H9 (cell line): Measurements from ENCODE around the gene OR6S1. TPM values are rescaled to one million over a fixed set of nuclear protein-coding genes. Genes with fewer than 3 reads are reported as not detected.

ENCODE experiments used
- DNase-seq: peaks from one replicate; pipeline ENCODE4 v3.0.0-alpha.2; 2017
- H2AFZ ChIP-seq: one replicate; pipeline ENCODE4 v1.6.1; 2013; ENCODE audit warnings: mild to moderate bottlenecking, low read length, control low read depth, moderate library complexity
- H2AK5ac ChIP-seq: 2 replicates; pipeline ENCODE4 v1.6.1; 2013; ENCODE audit warnings: low read length, control low read depth, mixed read lengths; ENCODE audit not compliant: insufficient read length
- H2BK120ac ChIP-seq: one replicate; pipeline ENCODE4 v1.6.1; 2013; ENCODE audit warnings: low read depth, mild to moderate bottlenecking, low read length, control low read depth, inconsistent platforms; ENCODE audit not compliant: poor library complexity, severe bottlenecking
- H2BK12ac ChIP-seq: 2 replicates; pipeline ENCODE4 v1.6.1; 2013; ENCODE audit warnings: low read length, control low read depth, mixed read lengths, low read depth; ENCODE audit not compliant: insufficient read length
- H2BK15ac ChIP-seq: 2 replicates; pipeline ENCODE4 v1.6.1; 2013; ENCODE audit warnings: low read depth, low read length, control low read depth
- H2BK20ac ChIP-seq: one replicate; pipeline ENCODE4 v1.6.1; 2013; ENCODE audit warnings: low read depth, mild to moderate bottlenecking, low read length, control low read depth, inconsistent platforms; ENCODE audit not compliant: poor library complexity, severe bottlenecking
- H2BK5ac ChIP-seq: 2 replicates; pipeline ENCODE4 v1.6.1; 2013; ENCODE audit warnings: low read length, control low read depth, mixed read lengths; ENCODE audit not compliant: insufficient read length
- H3K14ac ChIP-seq: 2 replicates; pipeline ENCODE4 v1.6.1; 2013; ENCODE audit warnings: low read length, control low read depth; ENCODE audit not compliant: insufficient read depth
- H3K18ac ChIP-seq: 2 replicates; pipeline ENCODE4 v1.6.1; 2013; ENCODE audit warnings: low read depth, mild to moderate bottlenecking, mixed read lengths, low read length, control low read depth; ENCODE audit not compliant: insufficient read length
- H3K23ac ChIP-seq: 2 replicates; pipeline ENCODE4 v1.6.1; 2013; ENCODE audit warnings: low read length, control low read depth, mixed read lengths, low read depth; ENCODE audit not compliant: insufficient read length
- H3K23me2 ChIP-seq: 2 replicates; pipeline ENCODE4 v1.6.1; 2013; ENCODE audit warnings: low read depth, mild to moderate bottlenecking, mixed read lengths, low read length, control low read depth; ENCODE audit not compliant: insufficient read length, poor library complexity, severe bottlenecking
- H3K27ac ChIP-seq: 2 replicates; pipeline ENCODE4 v1.5.1; 2013; ENCODE audit warnings: low read length, control low read depth, mixed read lengths, low read depth; ENCODE audit not compliant: insufficient read length
- H3K27me3 ChIP-seq: 2 replicates; pipeline ENCODE4 v1.6.1; 2013; ENCODE audit warnings: low read length, control low read depth, inconsistent platforms; ENCODE audit not compliant: insufficient read depth
- H3K4ac ChIP-seq: 2 replicates; pipeline ENCODE4 v1.6.1; 2013; ENCODE audit warnings: low read depth, mild to moderate bottlenecking, control low read depth, inconsistent platforms, low read length, moderate library complexity
- H3K4me1 ChIP-seq: 2 replicates; pipeline ENCODE4 v1.6.1; 2013; ENCODE audit warnings: low read length, control low read depth, inconsistent platforms; ENCODE audit not compliant: insufficient read depth
- H3K4me2 ChIP-seq: 2 replicates; pipeline ENCODE4 v1.6.1; 2013; ENCODE audit warnings: low read length, control low read depth, mixed read lengths; ENCODE audit not compliant: insufficient read length, insufficient read depth
- H3K56ac ChIP-seq: 2 replicates; pipeline ENCODE4 v1.6.1; 2013; ENCODE audit warnings: low read depth, mild to moderate bottlenecking, mixed read lengths, low read length, control low read depth; ENCODE audit not compliant: insufficient read length
- H3K79me1 ChIP-seq: 2 replicates; pipeline ENCODE4 v1.6.1; 2013; ENCODE audit warnings: low read depth, mild to moderate bottlenecking, moderate library complexity, low read length, control low read depth, inconsistent platforms; ENCODE audit not compliant: insufficient read depth, poor library complexity, severe bottlenecking
- H3K79me2 ChIP-seq: 2 replicates; pipeline ENCODE4 v1.6.1; 2013; ENCODE audit warnings: low read length, control low read depth, inconsistent platforms; ENCODE audit not compliant: insufficient read depth
- H3K9ac ChIP-seq: 2 replicates; pipeline ENCODE4 v1.6.1; 2013; ENCODE audit warnings: low read length, control low read depth, mixed read lengths; ENCODE audit not compliant: insufficient read length; ENCODE audit errors: extremely low read depth
- H3K9me3 ChIP-seq: one replicate; pipeline ENCODE4 v1.6.1; 2013; ENCODE audit warnings: low read depth, low read length, inconsistent platforms; ENCODE audit not compliant: control insufficient read depth
- H3T11ph ChIP-seq: one replicate; pipeline ENCODE4 v1.6.1; 2013; ENCODE audit warnings: mild to moderate bottlenecking, low read length, control low read depth, inconsistent platforms
- H4K20me1 ChIP-seq: one replicate; pipeline ENCODE4 v1.6.1; 2013; ENCODE audit not compliant: control insufficient read depth, insufficient read length, insufficient read depth
- H4K5ac ChIP-seq: 2 replicates; pipeline ENCODE4 v1.6.1; 2013; ENCODE audit warnings: low read depth, mild to moderate bottlenecking, mixed read lengths, low read length, control low read depth; ENCODE audit not compliant: insufficient read length
- H4K8ac ChIP-seq: replicated peaks from 2 replicates; pipeline ENCODE4 v1.6.1; 2013; ENCODE audit warnings: low read length, control low read depth, mixed read lengths, low read depth; ENCODE audit not compliant: insufficient read length
- H4K91ac ChIP-seq: 2 replicates; pipeline ENCODE4 v1.6.1; 2013; ENCODE audit warnings: low read depth, mild to moderate bottlenecking, moderate library complexity, mixed read lengths, low read length, control low read depth; ENCODE audit not compliant: insufficient read length
- H3K27ac Mint-ChIP-seq, 3 experiments: 2 replicates in 2 of 3; 3 replicates in 1 of 3; pipeline ENCODE4 v1.8.0; 2020 to 2021; ENCODE audit warnings: mixed read lengths in 3 of 3, mild to moderate bottlenecking in 1 of 3, moderate library complexity in 1 of 3
- H3K27me3 Mint-ChIP-seq: 2 replicates; pipeline ENCODE4 v1.8.0; 2021; ENCODE audit warnings: low read depth, mild to moderate bottlenecking, moderate library complexity, mixed read lengths
- H3K36me3 Mint-ChIP-seq, 3 experiments: 2 replicates in 2 of 3; 3 replicates in 1 of 3; pipeline ENCODE4 v1.8.0; 2020 to 2021; ENCODE audit warnings: low read depth in 3 of 3, mixed read lengths in 3 of 3; ENCODE audit not compliant: insufficient read depth in 1 of 3
- H3K4me1 Mint-ChIP-seq, 2 experiments: 2 replicates each; pipeline ENCODE4 v1.8.0; 2020; ENCODE audit warnings: mixed read lengths in 2 of 2
- H3K4me3 Mint-ChIP-seq, 2 experiments: 2 replicates in 1 of 2; 3 replicates in 1 of 2; pipeline ENCODE4 v1.8.0; 2020 to 2021; ENCODE audit warnings: mild to moderate bottlenecking in 2 of 2, mixed read lengths in 2 of 2, moderate library complexity in 1 of 2
- H3K9me3 Mint-ChIP-seq, 2 experiments: 2 replicates in 1 of 2; 3 replicates in 1 of 2; pipeline ENCODE4 v1.8.0; 2020; ENCODE audit warnings: mild to moderate bottlenecking in 2 of 2, mixed read lengths in 2 of 2, moderate library complexity in 1 of 2
- WGBS: extraction: QIAGEN DNeasy Blood & Tissue Kit; methylation state at CpG from one replicate; pipeline ENCODE4 v1.1.7; 2013; ENCODE audit warnings: missing lambda C conversion rate, low lambda C conversion rate, mixed read lengths; ENCODE audit not compliant: insufficient read length; ENCODE audit errors: extremely low coverage; 5-methylcytosine and 5-hydroxymethylcytosine counted together
- total RNA-seq: library from RNA; stranded (reverse); gene quantifications from 2 replicates; pipeline ENCODE4 v1.2.1, GENCODE V29; 2021
- TF ChIP-seq, protein P1 (sequence below): fragments of 200-600 bp; sonication (generic); conservative IDR thresholded peaks from 3 replicates; pipeline ENCODE4 v1.8.0; 2021; ENCODE audit warnings: antibody characterized with exemption, mild to moderate bottlenecking

OR6S1 gene
- total RNA-seq, 1 experiment from 2014 or later, result not detected

DNA sequence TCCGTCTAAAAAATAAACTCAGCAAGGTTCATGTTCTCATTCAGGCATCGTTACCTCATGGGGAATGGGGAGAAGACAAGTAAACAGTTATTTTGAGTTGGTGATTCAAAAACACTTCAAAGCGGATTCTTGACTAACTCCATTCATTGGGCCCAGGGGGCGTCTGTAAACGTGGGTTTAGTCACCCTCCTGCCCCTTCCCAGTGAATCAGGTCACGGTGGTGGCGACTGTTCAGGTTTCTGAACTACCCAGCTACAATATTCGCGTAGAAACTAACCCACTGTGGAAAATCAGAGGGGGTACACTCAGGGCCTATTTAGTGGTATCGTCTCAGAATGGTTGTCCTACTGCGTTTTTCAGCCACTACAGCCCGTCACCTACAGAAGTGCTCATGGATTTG, 15.2 kb downstream of the OR6S1 start:
- no CpG with 5 or more reads among the region's 12 CpGs for WGBS
- Mint-ChIP-seq H3K36me3 (peaks cover 0 to 2% (median 0%) of the 10 kb centered on the region in 3 experiments; a peak in 2 of 7 replicates), H3K9me3 (peaks cover 0 to 2% of the 10 kb centered on the region in 2 experiments; a peak in 2 of 5 replicates), H3K4me1 (peaks cover 46 to 47% of the 10 kb centered on the region in 2 experiments), H3K27ac (no peak overlapping the region), H3K4me3 (peak overlapping the region; percentile 87 to 94), H3K27me3 (peaks cover 58% of the 10 kb centered on the region)
- TF ChIP-seq, protein P1, sequence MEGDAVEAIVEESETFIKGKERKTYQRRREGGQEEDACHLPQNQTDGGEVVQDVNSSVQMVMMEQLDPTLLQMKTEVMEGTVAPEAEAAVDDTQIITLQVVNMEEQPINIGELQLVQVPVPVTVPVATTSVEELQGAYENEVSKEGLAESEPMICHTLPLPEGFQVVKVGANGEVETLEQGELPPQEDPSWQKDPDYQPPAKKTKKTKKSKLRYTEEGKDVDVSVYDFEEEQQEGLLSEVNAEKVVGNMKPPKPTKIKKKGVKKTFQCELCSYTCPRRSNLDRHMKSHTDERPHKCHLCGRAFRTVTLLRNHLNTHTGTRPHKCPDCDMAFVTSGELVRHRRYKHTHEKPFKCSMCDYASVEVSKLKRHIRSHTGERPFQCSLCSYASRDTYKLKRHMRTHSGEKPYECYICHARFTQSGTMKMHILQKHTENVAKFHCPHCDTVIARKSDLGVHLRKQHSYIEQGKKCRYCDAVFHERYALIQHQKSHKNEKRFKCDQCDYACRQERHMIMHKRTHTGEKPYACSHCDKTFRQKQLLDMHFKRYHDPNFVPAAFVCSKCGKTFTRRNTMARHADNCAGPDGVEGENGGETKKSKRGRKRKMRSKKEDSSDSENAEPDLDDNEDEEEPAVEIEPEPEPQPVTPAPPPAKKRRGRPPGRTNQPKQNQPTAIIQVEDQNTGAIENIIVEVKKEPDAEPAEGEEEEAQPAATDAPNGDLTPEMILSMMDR, result no peak
- Histone ChIP-seq H2BK20ac (no peak overlapping the region), H2AK5ac (no peak overlapping the region), H3K79me2 (no peaks in the 10 kb centered on the region), H3K4me2 (peak overlapping the region; percentile 100), H3K56ac (no peak overlapping the region), H2BK12ac (no peak overlapping the region), H4K20me1 (no peaks in the 10 kb centered on the region), H4K91ac (no peak overlapping the region), H3K27me3 (peaks cover 8% of the 10 kb centered on the region; the same call in 1 of the 2 replicates), H4K5ac (no peak overlapping the region), H3K23me2 (peaks cover 35% of the 10 kb centered on the region), H2BK120ac (no peak overlapping the region), H3K79me1 (no peaks in the 10 kb centered on the region), H3K14ac (no peak overlapping the region), H3T11ph (no peak overlapping the region), H2AFZ (no peak overlapping the region), H4K8ac (no peak overlapping the region), H2BK15ac (no peak overlapping the region), H3K18ac (no peak overlapping the region), H3K4ac (no peak overlapping the region), H3K23ac (no peak overlapping the region), H3K27ac (no peak overlapping the region), H3K9ac (peak overlapping the region; percentile 31), H3K9me3 (no peaks in the 10 kb centered on the region), H2BK5ac (no peak overlapping the region), H3K4me1 (no peaks in the 10 kb centered on the region)
- no peak for DNase-seq
